HepG2 (cell line): ENCODE measurements around the gene KLHL3.

ENCODE experiments used
- FOXJ3 ChIP-seq: sonication (generic); formaldehyde crosslinking; IDR thresholded peaks from 2 replicates; pipeline ENCODE4 v1.4.0; 2020; ENCODE audit warnings: missing genetic modification reagents, mild to moderate bottlenecking, borderline replicate concordance
- MAFK ChIP-seq, 2 experiments: IDR thresholded peaks in 1 of 2; conservative IDR thresholded peaks in 1 of 2; 2 replicates each; pipeline ENCODE4 v1.6.1; 2011; ENCODE audit warnings: improper control_type of control experiment in 2 of 2, low read length in 2 of 2
- NFRKB ChIP-seq: fragments of 450-650 bp; IDR thresholded peaks from 2 replicates; pipeline ENCODE4 v1.6.1; 2017
- PBX3 ChIP-seq: sonication (generic); formaldehyde crosslinking; IDR thresholded peaks from 2 replicates; pipeline ENCODE4 v1.8.1; 2023; ENCODE audit warnings: missing genetic modification reagents, inconsistent platforms, borderline replicate concordance
- RELA ChIP-seq: sonication (generic); formaldehyde crosslinking; IDR thresholded peaks from 2 replicates; pipeline ENCODE4 v1.4.0; 2020; ENCODE audit warnings: missing genetic modification reagents
- SRF ChIP-seq: IDR thresholded peaks from 2 replicates; pipeline ENCODE4 v1.6.1; 2011; ENCODE audit warnings: mild to moderate bottlenecking, low read depth, low read length, moderate library complexity
- USF2 ChIP-seq, 2 experiments: sonication (generic) in 1 of 2; formaldehyde crosslinking in 1 of 2; IDR thresholded peaks; 2 replicates each; pipeline versions ENCODE4 v1.5.1 to v1.6.1; 2011 to 2020; ENCODE audit warnings: borderline replicate concordance in 1 of 2, low read depth in 1 of 2, low read length in 1 of 2, mild to moderate bottlenecking in 1 of 2, missing genetic modification reagents in 1 of 2, moderate library complexity in 1 of 2
- YY1 ChIP-seq: IDR thresholded peaks from 2 replicates; pipeline ENCODE4 v1.6.1; 2011; ENCODE audit warnings: low read length, low read depth, moderate library complexity, mild to moderate bottlenecking; ENCODE audit not compliant: insufficient read depth, insufficient replicate concordance
- ZNF232 ChIP-seq: sonication (generic); formaldehyde crosslinking; IDR thresholded peaks from 2 replicates; pipeline ENCODE4 v1.4.0; 2020; ENCODE audit warnings: missing genetic modification reagents, borderline replicate concordance
- ZNF496 ChIP-seq: sonication (generic); formaldehyde crosslinking; IDR thresholded peaks from 2 replicates; pipeline ENCODE4 v1.8.1; 2023; ENCODE audit warnings: mild to moderate bottlenecking, moderate library complexity, missing genetic modification reagents; ENCODE audit not compliant: insufficient replicate concordance
- TF ChIP-seq, protein P1 (sequence below): sonication (generic); formaldehyde crosslinking; IDR thresholded peaks from 2 replicates; pipeline ENCODE4 v1.9.0; 2021; ENCODE audit warnings: mild to moderate bottlenecking, missing genetic modification reagents
- TF ChIP-seq, protein P2 (sequence below): sonication (generic); formaldehyde crosslinking; IDR thresholded peaks from 2 replicates; pipeline ENCODE4 v1.8.0; 2022; ENCODE audit warnings: mild to moderate bottlenecking, missing genetic modification reagents, moderate library complexity

- TF ChIP-seq YY1 (no peak), NFRKB (no peak), ZNF232 (CRISPR knock-in tag) (no peak), USF2 (IDR thresholded peaks at IDR 0.05; ENCODE audit: low read depth, low read length) (no peak), USF2 (CRISPR knock-in tag; IDR thresholded peaks at IDR 0.05; ENCODE audit: borderline replicate concordance) (no peak), PBX3 (CRISPR knock-in tag) (no peak), FOXJ3 (no peak), MAFK (conservative IDR thresholded peaks at IDR 0.05 in 1 of 2, IDR thresholded peaks at IDR 0.05 in 1 of 2; ENCODE audit: low read length in 2 of 2) (no peak), ZNF496 (CRISPR knock-in tag) (no peak), RELA (CRISPR knock-in tag) (no peak), SRF (no peak)
- TF ChIP-seq, protein P1, sequence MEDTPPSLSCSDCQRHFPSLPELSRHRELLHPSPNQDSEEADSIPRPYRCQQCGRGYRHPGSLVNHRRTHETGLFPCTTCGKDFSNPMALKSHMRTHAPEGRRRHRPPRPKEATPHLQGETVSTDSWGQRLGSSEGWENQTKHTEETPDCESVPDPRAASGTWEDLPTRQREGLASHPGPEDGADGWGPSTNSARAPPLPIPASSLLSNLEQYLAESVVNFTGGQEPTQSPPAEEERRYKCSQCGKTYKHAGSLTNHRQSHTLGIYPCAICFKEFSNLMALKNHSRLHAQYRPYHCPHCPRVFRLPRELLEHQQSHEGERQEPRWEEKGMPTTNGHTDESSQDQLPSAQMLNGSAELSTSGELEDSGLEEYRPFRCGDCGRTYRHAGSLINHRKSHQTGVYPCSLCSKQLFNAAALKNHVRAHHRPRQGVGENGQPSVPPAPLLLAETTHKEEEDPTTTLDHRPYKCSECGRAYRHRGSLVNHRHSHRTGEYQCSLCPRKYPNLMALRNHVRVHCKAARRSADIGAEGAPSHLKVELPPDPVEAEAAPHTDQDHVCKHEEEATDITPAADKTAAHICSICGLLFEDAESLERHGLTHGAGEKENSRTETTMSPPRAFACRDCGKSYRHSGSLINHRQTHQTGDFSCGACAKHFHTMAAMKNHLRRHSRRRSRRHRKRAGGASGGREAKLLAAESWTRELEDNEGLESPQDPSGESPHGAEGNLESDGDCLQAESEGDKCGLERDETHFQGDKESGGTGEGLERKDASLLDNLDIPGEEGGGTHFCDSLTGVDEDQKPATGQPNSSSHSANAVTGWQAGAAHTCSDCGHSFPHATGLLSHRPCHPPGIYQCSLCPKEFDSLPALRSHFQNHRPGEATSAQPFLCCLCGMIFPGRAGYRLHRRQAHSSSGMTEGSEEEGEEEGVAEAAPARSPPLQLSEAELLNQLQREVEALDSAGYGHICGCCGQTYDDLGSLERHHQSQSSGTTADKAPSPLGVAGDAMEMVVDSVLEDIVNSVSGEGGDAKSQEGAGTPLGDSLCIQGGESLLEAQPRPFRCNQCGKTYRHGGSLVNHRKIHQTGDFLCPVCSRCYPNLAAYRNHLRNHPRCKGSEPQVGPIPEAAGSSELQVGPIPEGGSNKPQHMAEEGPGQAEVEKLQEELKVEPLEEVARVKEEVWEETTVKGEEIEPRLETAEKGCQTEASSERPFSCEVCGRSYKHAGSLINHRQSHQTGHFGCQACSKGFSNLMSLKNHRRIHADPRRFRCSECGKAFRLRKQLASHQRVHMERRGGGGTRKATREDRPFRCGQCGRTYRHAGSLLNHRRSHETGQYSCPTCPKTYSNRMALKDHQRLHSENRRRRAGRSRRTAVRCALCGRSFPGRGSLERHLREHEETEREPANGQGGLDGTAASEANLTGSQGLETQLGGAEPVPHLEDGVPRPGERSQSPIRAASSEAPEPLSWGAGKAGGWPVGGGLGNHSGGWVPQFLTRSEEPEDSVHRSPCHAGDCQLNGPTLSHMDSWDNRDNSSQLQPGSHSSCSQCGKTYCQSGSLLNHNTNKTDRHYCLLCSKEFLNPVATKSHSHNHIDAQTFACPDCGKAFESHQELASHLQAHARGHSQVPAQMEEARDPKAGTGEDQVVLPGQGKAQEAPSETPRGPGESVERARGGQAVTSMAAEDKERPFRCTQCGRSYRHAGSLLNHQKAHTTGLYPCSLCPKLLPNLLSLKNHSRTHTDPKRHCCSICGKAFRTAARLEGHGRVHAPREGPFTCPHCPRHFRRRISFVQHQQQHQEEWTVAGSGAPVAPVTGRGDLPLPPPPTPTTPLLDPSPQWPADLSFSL (CRISPR knock-in tag), result no peak
- TF ChIP-seq, protein P2, sequence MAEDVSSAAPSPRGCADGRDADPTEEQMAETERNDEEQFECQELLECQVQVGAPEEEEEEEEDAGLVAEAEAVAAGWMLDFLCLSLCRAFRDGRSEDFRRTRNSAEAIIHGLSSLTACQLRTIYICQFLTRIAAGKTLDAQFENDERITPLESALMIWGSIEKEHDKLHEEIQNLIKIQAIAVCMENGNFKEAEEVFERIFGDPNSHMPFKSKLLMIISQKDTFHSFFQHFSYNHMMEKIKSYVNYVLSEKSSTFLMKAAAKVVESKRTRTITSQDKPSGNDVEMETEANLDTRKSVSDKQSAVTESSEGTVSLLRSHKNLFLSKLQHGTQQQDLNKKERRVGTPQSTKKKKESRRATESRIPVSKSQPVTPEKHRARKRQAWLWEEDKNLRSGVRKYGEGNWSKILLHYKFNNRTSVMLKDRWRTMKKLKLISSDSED, result no peak
Observed at GRCh38 chr5:137570070-137570469, 165.8 kb downstream of the KLHL3 start.
